HG03135 (cell line): Measurements from ENCODE around the gene NSG2.

Experiments
- ATAC-seq: cut with Tn5 transposase; IDR thresholded peaks from one replicate; pipeline ENCODE4 v1.9.1; 2021; ENCODE audit warnings: mild to moderate bottlenecking, moderate library complexity; ENCODE audit not compliant: unreplicated experiment

Gene NSG2

GRCh38 chr5:174058433-174059122, 13.1 kb downstream of the NSG2 start:
- ATAC-seq: no peak

GRCh38 chr5:174059247-174059646, 13.7 kb downstream of the NSG2 start:
- ATAC-seq: no peak

GRCh38 chr5:174063082-174063756, 17.7 kb downstream of the NSG2 start:
- no peak for ATAC-seq

GRCh38 chr5:174064171-174064570, 18.7 kb downstream of the NSG2 start:
- no peak for ATAC-seq

- ATAC-seq: no peak
Measured at GRCh38 chr5:174065528-174066197, 20.2 kb downstream of the NSG2 start.

- no peak for ATAC-seq
Measured at GRCh38 chr5:174067499-174067898, 22.0 kb downstream of the NSG2 start.

GRCh38 chr5:174071484-174071883, 26.0 kb downstream of the NSG2 start:
- ATAC-seq: no peak

GRCh38 chr5:174073122-174073660, 27.7 kb downstream of the NSG2 start:
- no peak for ATAC-seq

GRCh38 chr5:174074369-174074768, 28.9 kb downstream of the NSG2 start:
- no peak for ATAC-seq

GRCh38 chr5:174078416-174078815, 32.9 kb downstream of the NSG2 start:
- no peak for ATAC-seq

GRCh38 chr5:174082286-174082685, 36.8 kb downstream of the NSG2 start:
- ATAC-seq: no peak

- ATAC-seq: no peak
Measured at GRCh38 chr5:174083056-174083827, 37.7 kb downstream of the NSG2 start.

GRCh38 chr5:174084691-174085154, 39.2 kb downstream of the NSG2 start:
- no peak for ATAC-seq

- no peak for ATAC-seq
Measured at GRCh38 chr5:174086751-174087150, 41.2 kb downstream of the NSG2 start.

- ATAC-seq: no peak
Measured at GRCh38 chr5:174087783-174088182, 42.3 kb downstream of the NSG2 start.

GRCh38 chr5:174090129-174090528, 44.6 kb downstream of the NSG2 start:
- ATAC-seq: no peak

GRCh38 chr5:174093123-174093522, 47.6 kb downstream of the NSG2 start:
- no peak for ATAC-seq

GRCh38 chr5:174094857-174095606, 49.5 kb downstream of the NSG2 start:
- ATAC-seq: no peak

GRCh38 chr5:174096619-174097018, 51.1 kb downstream of the NSG2 start:
- no peak for ATAC-seq

- ATAC-seq: no peak
Measured at GRCh38 chr5:174097486-174098185, 52.1 kb downstream of the NSG2 start.
